HG03103 (cell line): Measurements from ENCODE around the gene OSBPL1A.

Source experiments
- ATAC-seq: cut with Tn5 transposase; IDR thresholded peaks from one replicate; pipeline ENCODE4 v1.9.1; 2021; ENCODE audit warnings: low read depth; ENCODE audit not compliant: unreplicated experiment

The OSBPL1A gene

DNA sequence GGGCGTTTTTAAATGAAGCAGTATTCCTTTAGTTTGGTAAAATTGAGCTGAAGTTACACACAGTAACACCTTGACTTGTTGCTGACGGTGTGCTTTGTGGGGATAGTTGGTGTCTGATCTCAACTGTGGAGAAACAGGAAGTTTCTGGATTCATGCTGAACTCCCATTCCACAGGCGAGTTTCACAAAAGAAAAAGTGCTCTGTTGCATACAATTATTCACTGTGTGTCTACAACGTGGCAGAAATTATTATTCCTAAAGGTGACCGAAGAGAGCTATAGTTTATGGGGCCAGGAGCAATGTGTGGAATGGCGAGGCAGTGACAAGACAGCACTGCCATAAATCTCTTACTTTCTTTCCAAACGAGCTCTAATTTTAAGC is 259.2 kb downstream of the OSBPL1A start:
- ATAC-seq = no peak

DNA sequence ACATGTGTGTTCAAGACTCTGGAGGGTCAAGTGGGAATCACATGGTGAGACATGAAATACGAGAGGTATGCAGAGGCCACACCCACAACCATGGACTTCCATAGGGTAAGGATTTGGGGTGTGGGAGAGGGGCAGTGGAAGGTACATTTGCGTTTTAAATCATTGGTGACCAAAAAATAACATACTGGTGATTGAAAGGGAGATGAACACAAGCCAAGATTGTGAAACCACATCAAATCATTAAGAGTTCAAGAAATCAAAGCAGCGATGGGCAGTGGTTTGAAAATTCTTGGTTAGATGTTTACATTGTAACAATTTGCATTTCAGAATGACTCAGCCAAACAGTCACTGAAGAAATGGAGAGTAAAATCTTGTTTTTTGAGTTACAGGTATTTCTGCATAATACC is 260.7 kb downstream of the OSBPL1A start:
- ATAC-seq = no peak

DNA sequence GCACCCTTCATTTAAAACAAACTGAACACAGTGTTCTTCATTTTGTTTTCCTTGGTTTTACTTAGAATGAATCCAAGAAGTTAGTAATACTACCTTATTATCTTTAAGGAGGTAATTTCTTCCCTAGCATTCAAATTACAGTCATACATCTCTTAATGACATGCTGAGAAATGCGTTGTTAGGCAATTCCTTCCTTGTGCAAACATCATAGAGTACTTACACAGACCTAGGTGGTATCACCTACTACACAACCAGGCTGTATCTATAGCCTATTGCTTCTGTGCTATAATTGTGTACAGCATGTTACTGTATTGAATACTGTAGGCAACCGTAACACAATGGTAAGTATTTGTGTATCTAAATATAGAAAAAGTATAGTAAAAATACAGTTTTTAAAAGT is 267.1 kb downstream of the OSBPL1A start:
- ATAC-seq = no peak

DNA sequence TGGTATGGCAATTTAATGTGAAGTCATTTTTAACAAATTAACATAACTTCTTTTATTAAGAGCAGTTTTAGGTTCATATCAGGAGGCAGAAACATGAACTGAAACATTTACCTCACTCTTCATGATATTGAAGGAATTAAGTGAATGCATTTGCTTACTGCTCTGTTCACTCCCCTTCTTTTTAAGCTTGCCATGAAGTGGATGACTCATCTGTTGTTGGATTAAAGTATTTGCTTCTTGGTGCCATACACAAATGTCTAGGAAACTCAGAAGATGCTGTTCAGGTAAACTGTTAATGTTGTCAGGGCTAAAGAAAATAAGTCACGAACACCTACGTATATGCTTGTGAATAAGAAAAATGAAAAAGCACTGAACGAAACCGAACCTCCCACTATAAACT is 268.9 kb downstream of the OSBPL1A start:
- no peak for ATAC-seq

DNA sequence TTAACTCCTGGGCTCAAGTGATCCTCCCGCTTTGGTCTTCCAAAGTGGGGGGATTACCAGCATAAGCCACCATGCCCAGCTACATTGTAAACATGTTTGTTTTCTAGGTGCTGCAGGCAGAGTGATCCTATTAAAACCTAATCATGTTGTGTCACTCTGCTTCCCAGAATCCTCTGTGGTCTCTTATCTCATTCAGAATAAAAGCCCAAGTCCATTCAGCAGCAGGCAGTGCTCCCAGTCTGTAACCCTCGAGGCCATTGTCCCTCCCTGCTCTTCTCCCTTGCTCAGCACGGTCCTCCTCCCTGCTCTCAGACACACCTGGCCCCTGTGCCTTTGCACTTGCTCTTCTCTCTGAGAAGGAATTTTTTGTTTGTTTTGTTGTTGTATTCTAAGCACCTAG is 269.9 kb downstream of the OSBPL1A start:
- no peak for ATAC-seq

DNA sequence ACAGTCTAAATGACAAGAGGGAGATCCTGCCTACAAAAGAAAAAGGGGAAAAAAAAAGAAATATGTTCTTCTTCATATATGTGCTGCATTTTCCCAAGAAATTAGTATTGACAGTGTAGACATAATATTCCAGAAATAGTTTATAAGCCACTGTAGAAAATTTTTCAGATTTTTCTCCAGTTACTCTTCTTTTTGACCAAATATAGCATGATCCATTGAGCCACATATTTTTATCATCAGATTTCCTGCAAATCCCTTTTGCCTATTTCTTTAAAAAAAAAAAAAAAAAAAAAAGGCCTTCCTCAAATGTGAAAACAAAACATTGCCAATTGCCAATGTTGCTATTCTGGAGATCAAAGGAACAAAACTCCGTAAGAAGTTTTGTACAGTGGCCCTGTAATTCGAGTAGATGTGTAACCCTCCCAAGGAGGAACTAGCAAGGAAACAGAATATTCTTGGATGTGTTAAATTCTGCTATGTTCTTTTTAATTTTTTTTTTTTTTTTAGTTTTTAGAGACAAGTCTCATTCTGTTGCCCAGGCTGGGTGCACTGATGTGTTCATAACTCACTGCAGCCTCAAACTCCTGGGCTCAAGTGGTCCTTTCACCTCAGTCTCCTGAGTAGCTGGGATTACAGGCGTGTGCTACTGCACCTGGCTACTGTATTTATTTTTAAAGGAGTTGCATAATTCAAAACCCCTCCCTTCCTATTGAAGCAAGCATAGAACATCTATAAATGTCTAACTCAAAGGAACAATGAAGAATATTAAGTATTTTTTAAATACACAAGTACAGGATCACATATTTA is 271.3 kb downstream of the OSBPL1A start:
- no peak for ATAC-seq

DNA sequence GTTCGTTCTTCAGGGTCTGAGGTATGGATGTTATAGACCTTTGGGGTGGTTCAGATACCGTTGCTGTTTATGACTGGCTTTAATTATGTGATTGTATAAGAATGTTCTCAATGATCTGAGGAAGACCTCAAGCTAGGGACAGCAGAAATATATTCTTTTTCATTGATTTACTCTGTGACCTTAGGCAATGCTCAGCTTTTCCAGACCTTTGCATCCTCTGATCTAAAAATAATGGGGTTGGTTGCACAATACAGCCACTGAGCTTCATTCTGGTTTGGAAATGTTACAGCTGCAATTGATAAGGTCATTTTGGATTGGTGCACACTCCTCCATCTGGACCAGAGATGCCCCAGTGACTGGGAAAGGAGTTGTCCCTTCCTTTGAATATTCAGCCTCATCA is 276.0 kb downstream of the OSBPL1A start:
- ATAC-seq = no peak

DNA sequence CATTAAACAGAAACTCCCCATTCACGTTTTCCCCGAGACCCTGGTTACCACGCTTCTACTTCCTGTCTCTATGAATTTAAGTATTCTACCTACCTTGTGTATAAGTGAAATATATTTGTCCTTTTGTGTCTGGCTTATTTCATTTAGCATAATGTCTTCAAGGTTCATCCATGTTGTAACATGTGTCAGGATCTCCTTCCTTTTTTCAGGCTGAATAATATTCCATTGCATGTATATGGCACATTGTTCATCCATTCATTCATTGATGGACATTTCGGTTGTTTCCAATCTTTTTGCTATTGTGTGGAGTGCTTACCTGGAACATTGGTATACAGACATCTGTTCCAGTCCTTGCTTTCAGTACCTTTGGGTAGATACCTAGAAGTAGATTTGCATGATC is 276.9 kb downstream of the OSBPL1A start:
- ATAC-seq = no peak

DNA sequence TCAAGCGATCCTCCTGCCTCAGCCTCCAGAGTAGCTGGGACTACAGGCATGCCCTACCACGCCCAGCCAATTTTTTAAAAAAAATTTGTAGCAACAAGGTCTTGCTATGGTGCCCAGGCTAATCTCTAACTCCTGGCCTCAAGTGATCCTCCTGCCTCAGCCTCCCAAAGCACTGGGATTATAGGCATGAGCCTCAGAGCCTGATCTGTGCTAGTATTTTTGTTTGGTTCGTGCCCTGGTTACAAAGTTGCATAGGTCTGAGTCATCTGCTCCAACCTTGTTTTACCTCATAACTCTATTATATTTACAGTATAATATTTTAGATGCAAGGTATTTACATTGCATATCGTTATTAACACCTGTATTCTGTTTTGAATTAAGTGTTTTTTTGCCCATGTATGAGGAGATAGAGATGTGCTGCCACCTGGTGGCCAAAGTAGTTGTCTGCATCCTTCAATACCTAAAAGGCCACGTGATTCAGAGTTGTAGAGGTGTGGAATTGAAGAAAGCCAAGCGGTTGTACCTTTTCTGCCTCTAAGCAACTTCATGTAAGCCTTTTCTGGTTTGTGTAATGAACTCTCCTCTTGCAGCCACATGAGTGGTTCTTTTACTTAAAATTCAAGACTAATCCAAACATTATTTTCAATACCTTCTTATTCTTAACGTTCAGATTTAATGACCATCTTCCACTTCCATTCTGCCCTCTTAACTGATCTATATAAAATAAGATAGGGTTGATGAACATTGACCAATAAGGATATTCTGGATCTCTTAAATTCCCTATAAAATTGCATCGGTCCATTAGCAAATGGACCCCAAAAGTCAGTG is 278.7 kb downstream of the OSBPL1A start:
- ATAC-seq = peak; percentile 60

DNA sequence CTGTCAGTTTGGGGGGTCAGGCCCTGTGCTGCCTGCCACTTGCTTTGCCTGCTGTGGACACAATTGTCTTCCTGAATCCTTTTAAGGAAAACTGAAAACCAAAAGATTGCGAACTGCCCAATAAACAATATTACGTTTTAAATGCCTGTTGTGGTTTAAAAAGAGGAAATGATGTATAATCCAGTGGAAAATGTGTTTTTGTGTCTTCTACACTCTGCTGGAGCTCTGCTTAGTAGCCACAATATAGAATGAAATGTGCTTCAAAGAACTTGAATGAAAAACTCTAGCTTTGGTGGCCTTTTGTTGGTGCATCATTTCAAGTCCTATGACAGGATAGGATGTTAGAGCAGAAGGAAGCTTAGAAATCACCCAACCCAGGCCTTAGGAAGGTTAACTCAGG is 282.0 kb downstream of the OSBPL1A start:
- ATAC-seq = no peak

DNA sequence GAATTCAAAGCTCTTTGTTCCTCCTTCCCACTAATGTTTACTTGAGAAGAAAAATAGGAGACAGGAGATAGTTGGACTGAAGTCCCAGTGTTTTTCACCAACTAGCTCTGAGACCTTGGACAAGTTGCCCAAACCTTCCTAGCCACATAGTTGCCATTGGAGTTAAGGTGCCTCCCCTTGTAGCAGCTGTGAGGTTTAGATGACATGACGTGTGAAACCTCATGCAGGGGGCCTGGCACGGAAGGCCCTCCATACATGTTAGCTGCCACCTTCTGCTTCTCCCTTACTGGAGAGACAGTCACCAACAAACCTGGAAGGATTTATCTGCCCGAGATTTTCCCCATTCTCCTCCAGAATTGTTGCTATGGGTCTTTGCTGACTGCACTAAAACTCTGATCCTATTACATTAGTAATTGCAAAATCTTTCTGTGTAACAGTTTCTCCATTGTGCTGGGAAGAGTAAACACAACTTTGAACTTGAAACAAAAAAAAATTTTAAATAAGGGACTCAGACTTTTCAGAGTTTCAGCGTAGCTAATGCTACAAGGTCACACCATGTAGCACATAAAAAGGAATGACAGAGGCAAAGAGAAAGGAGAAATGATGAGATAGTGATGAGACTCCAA is 282.6 kb downstream of the OSBPL1A start:
- ATAC-seq = no peak

DNA sequence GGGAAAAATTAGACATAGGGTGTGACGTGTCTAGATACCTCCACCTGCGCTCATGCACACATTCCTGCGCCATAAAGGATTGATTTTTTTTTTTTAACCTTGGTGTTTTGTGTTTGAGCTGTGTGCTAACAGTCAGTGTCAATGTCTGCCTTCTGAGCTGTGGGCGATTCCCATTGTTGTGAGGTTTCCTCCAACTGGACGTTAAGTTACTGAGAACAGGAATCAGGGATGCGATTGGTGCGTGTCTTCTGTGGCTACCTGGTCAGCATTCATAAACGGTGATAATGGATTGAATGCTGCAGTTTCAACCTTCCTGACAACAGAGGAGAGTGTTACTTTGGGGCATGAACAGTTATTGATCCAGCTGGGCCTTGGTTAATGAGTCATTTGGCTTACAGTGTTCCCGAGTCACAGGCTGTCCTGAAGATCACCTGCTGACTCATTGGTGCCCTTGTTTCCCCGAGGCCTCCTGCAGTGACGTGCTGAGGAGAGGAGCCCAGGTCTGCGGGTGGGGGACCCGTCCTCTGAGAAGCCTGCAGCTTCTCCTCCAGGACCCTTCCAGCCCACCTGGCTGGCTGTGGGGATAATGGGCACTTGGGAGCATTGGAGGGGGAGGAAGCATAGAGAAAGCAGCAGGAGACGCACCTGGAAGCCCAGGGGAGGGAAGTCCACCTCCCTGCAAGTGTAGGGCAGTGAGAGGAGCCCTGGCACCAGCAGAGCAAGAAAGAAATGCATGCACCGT is 284.6 kb downstream of the OSBPL1A start:
- ATAC-seq = no peak

DNA sequence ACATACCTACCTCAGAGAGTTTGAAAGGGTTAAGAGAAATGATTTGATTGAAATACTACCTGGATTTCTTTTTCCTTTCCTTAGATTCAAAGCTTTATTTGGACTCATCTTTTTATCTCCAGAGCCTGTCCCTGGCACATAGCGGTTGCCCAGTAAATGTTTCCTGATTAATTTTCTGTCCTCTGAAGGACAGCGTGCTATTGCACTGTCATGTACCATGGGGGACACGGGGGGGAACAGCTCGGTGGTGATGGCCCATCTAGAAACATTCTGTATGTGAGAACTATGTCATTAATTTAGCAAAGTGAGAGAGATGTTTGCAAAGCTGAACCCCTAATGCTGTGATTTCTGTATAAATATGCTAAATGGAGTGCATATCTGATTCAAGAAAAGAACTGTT is 285.2 kb downstream of the OSBPL1A start:
- no peak for ATAC-seq
